HepG2 (cell line): ENCODE results near the gene KLHL12. TPM values are rescaled to one million over a fixed set of nuclear protein-coding genes. Genes with fewer than 3 reads are reported as not detected.
"Not testable (repeated sequence)": the region's sequence is repeated elsewhere in the genome, so short reads cannot be mapped to it uniquely, and the experiment has no call there.

Experiments used
- ATAC-seq: fragments of 200-7000 bp; cut with Tn5 transposase; 3 replicates; pipeline ENCODE4 v1.9.1; 2020; ENCODE audit warnings: mild to moderate bottlenecking, moderate library complexity
- BruUV-seq: library from RNA; stranded (reverse); fragments of 400-500 nt; replicated peaks from 2 replicates; lab custom pipeline; 2021; lab: Mats Ljungman, UMichigan
- CTCF ChIA-PET: fragments of 300-600 bp; formaldehyde crosslinking; extraction: SDS; loops from one replicate; lab custom pipeline; 2021; ENCODE audit warnings: low total read pairs, inconsistent platforms, low intra/inter-chr PET ratio; lab: Yijun Ruan, JAX
- POLR2A ChIA-PET: fragments of 350-600 bp; sonication (Branson Sonifier 250); formaldehyde crosslinking; loops from one replicate; lab custom pipeline; 2020; ENCODE audit warnings: antibody characterized with exemption, inconsistent platforms; lab: Yijun Ruan, JAX
- DNase-seq: peaks from one replicate; pipeline ENCODE4 v3.0.0-alpha.2; 2015; ENCODE audit warnings: low spot score
- FAIRE-seq: peaks from 3 replicates; lab custom pipeline; 2011; peaks lifted over from hg19 to GRCh38; lab: Jason Lieb, UNC
- H2AFZ ChIP-seq: one replicate; pipeline ENCODE4 v1.6.1; 2011; ENCODE audit warnings: low read length, inconsistent platforms
- H3K27ac ChIP-seq: fragments of 300-600 bp; 3 replicates; pipeline ENCODE4 v1.8.0; 2011; ENCODE audit warnings: mixed run types, mild to moderate bottlenecking, mixed read lengths, low read length, inconsistent platforms; ENCODE audit not compliant: insufficient read depth; ENCODE audit errors: extremely low read length
- H3K27me3 ChIP-seq, 2 experiments: fragments of 200-600 bp in 1 of 2; 2 replicates in 1 of 2; 3 replicates in 1 of 2; pipeline versions ENCODE4 v1.6.0 to v1.8.0; 2011; ENCODE audit warnings: low read length in 2 of 2, mild to moderate bottlenecking in 2 of 2, moderate library complexity in 2 of 2, inconsistent platforms in 1 of 2; ENCODE audit not compliant: insufficient read depth in 2 of 2, control insufficient read depth in 1 of 2
- H3K36me3 ChIP-seq, 2 experiments: fragments of 200-600 bp in 1 of 2; replicated peaks in 1 of 2; 2 replicates in 1 of 2; 3 replicates in 1 of 2; pipeline versions ENCODE4 v1.5.1 to v1.8.0; 2011; ENCODE audit warnings: low read length in 2 of 2, inconsistent platforms in 1 of 2; ENCODE audit not compliant: insufficient read depth in 2 of 2, control insufficient read depth in 1 of 2
- H3K4me1 ChIP-seq: 2 replicates; pipeline ENCODE4 v1.5.1; 2012; ENCODE audit warnings: low read length, inconsistent platforms; ENCODE audit not compliant: insufficient read depth
- H3K4me2 ChIP-seq: 2 replicates; pipeline ENCODE4 v1.6.0; 2011; ENCODE audit warnings: low read depth, low read length, inconsistent platforms
- H3K4me3 ChIP-seq, 3 experiments: fragments of 200-600 bp in 1 of 3; sonication (generic), shearing (Covaris generic) in 1 of 3; replicated peaks in 1 of 3; 2 replicates each; pipeline ENCODE4 v1.5.1; 2011 to 2016; ENCODE audit warnings: low read length in 3 of 3, inconsistent platforms in 2 of 3, low read depth in 2 of 3, mild to moderate bottlenecking in 2 of 3, control low read depth in 1 of 3, mixed read lengths in 1 of 3; ENCODE audit not compliant: insufficient read depth in 1 of 3
- H3K79me2 ChIP-seq: one replicate; pipeline ENCODE4 v1.6.1; 2011; ENCODE audit warnings: low read length, inconsistent platforms; ENCODE audit not compliant: insufficient read depth
- H3K9ac ChIP-seq: 2 replicates; pipeline ENCODE4 v1.6.0; 2011; ENCODE audit warnings: mild to moderate bottlenecking, low read depth, low read length, inconsistent platforms; ENCODE audit not compliant: insufficient read depth
- H3K9me3 ChIP-seq: 2 replicates; pipeline ENCODE4 v1.5.1; 2012; ENCODE audit warnings: mild to moderate bottlenecking, low read length
- H4K20me1 ChIP-seq: 2 replicates; pipeline ENCODE4 v1.6.0; 2011; ENCODE audit warnings: inconsistent platforms, mild to moderate bottlenecking, low read length, moderate library complexity; ENCODE audit not compliant: insufficient read depth
- MAZ ChIP-seq, 2 experiments: sonication (generic) in 1 of 2; formaldehyde crosslinking in 1 of 2; IDR thresholded peaks; 2 replicates each; pipeline versions ENCODE4 v1.5.0 to v1.6.1; 2012 to 2020; ENCODE audit warnings: low read depth in 2 of 2, mild to moderate bottlenecking in 2 of 2, borderline replicate concordance in 1 of 2, improper control_type of control experiment in 1 of 2, low read length in 1 of 2, missing genetic modification reagents in 1 of 2, moderate library complexity in 1 of 2
- ZBTB40 ChIP-seq, 2 experiments: fragments of 450-650 bp in 1 of 2; sonication (generic) in 1 of 2; formaldehyde crosslinking in 1 of 2; IDR thresholded peaks; 2 replicates each; pipeline versions ENCODE4 v1.6.1 to v1.8.0; 2016 to 2022; ENCODE audit warnings: antibody characterized with exemption in 1 of 2, mild to moderate bottlenecking in 1 of 2, missing genetic modification reagents in 1 of 2
- WGBS: methylation state at CpG from one replicate; pipeline ENCODE4 v1.1.6; 2017; ENCODE audit warnings: low lambda C conversion rate; 5-methylcytosine and 5-hydroxymethylcytosine counted together
- in situ Hi-C: cut with HindIII; loops from 2 replicates; pipeline ENCODE4 v1.10.0; 2017; ENCODE audit warnings: low pct_unique_long_range_greater_than_20kb; ENCODE audit not compliant: extremely low pct_ligation_motif_present
- intact Hi-C: fragments of 100-400 bp; cut with micrococcal nuclease; formaldehyde crosslinking; loops from one replicate; pipeline ENCODE4 v1.10.0; 2022; ENCODE audit not compliant: unreplicated experiment
- polyA plus RNA-seq, 8 experiments: library from polyadenylated mRNA; depleted of rRNA in 3 of 8; stranded (reverse) in 7 of 8; unstranded in 1 of 8; fragments of >200 nt; fragmentation: Illumina TruSeq in 4 of 8; extraction: Trizol in 4 of 8; gene quantifications; 2 replicates each; pipeline versions ENCODE4 v1.2.1 to v1.2.3, GENCODE V29; 2011 to 2016; ENCODE audit warnings: low read depth in 4 of 8, missing spikeins in 1 of 8, mixed read lengths in 1 of 8; ENCODE audit not compliant: insufficient read depth in 1 of 8
- total RNA-seq, 5 experiments: library from RNA; depleted of rRNA; stranded (reverse); fragments of >200 nt; fragmentation: Illumina TruSeq; extraction: Trizol; gene quantifications; 2 replicates each; pipeline ENCODE4 v1.2.3, GENCODE V29; 2016; ENCODE audit warnings: low read depth in 1 of 5

The KLHL12 gene
- total and polyA plus RNA-seq, 2 of the 13 experiments (the other 11 are each of a cell fraction or from before 2014, with no cell fraction given), result 19.2 to 25.2 TPM

GRCh38 chr1:202905331-202905730, 21.7 kb downstream of the KLHL12 start (continued):
- TF ChIP-seq ZBTB40 (IDR thresholded peaks at IDR 0.05) (no peak), ZBTB40 (CRISPR knock-in tag; IDR thresholded peaks at IDR 0.05) (no peak), MAZ (IDR thresholded peaks at IDR 0.05; ENCODE audit: borderline replicate concordance, low read depth, low read length) (no peak), MAZ (CRISPR knock-in tag; IDR thresholded peaks at IDR 0.05; ENCODE audit: low read depth) (no peak)

- FAIRE-seq, intact Hi-C loops, CTCF ChIA-PET, ATAC-seq, H3K9ac ChIP-seq, H3K27ac ChIP-seq, in situ Hi-C loops, POLR2A ChIA-PET, H3K4me1 ChIP-seq, H3K27me3 ChIP-seq, BruUV-seq, H3K4me3 ChIP-seq, H2AFZ ChIP-seq, H3K79me2 ChIP-seq, DNase-seq, H4K20me1 ChIP-seq, H3K9me3 ChIP-seq, H3K4me2 ChIP-seq: not testable (repeated sequence)
- WGBS, result 93% methylated on average over 5 of the region's 5 CpGs
- H3K36me3 ChIP-seq, result peaks cover 3 to 17% of the 10 kb centered on the region in 2 experiments; a peak in 4 of 5 replicates
Measured at GRCh38 chr1:202903808-202904207, 23.2 kb downstream of the KLHL12 start.
